HG03378 (cell line): ENCODE results near the gene HOGA1.
A peak's percentile ranks its signal among the peaks of the same experiment; 100 is the strongest.

Source experiments
- ATAC-seq: cut with Tn5 transposase; IDR thresholded peaks from one replicate; pipeline ENCODE4 v1.9.1; 2021; ENCODE audit warnings: mild to moderate bottlenecking, moderate library complexity; ENCODE audit not compliant: unreplicated experiment

Gene HOGA1

GRCh38 chr10:97584060-97584797 is at the start of gene HOGA1:
Gene HOGA1, plus strand, starts transcription at chr10:97584389. Its CDS starts 315 bp downstream, at chr10:97584704.
- peak; percentile 64 for ATAC-seq

- no peak for ATAC-seq
These were observed 49.3 kb upstream of the HOGA1 start for GRCh38 chr10:97534746-97535367.

GRCh38 chr10:97537186-97537869 is 46.9 kb upstream of the HOGA1 start:
- no peak for ATAC-seq

- ATAC-seq: no peak
These were observed 45.8 kb upstream of the HOGA1 start for GRCh38 chr10:97538411-97538810.

- ATAC-seq: no peak
These were observed 45.4 kb upstream of the HOGA1 start for GRCh38 chr10:97538839-97539238.

- ATAC-seq: no peak
These were observed 44.5 kb upstream of the HOGA1 start for GRCh38 chr10:97539523-97540200.

GRCh38 chr10:97540669-97541500 is 43.3 kb upstream of the HOGA1 start:
- ATAC-seq: no peak

- no peak for ATAC-seq
These were observed 41.8 kb upstream of the HOGA1 start for GRCh38 chr10:97542169-97543024.

GRCh38 chr10:97543025-97543546 is 41.1 kb upstream of the HOGA1 start:
- ATAC-seq: no peak

GRCh38 chr10:97546456-97547270 is 37.5 kb upstream of the HOGA1 start:
- no peak for ATAC-seq

GRCh38 chr10:97547271-97547600 is 37.0 kb upstream of the HOGA1 start:
- no peak for ATAC-seq

GRCh38 chr10:97547962-97548361 is 36.2 kb upstream of the HOGA1 start:
- ATAC-seq: no peak

GRCh38 chr10:97548828-97549455 is 35.2 kb upstream of the HOGA1 start:
- no peak for ATAC-seq

- no peak for ATAC-seq
These were observed 34.4 kb upstream of the HOGA1 start for GRCh38 chr10:97549587-97550322.

GRCh38 chr10:97550336-97551149 is 33.6 kb upstream of the HOGA1 start:
- ATAC-seq: no peak

GRCh38 chr10:97551271-97551670 is 32.9 kb upstream of the HOGA1 start:
- ATAC-seq: no peak

GRCh38 chr10:97553575-97554031 is 30.6 kb upstream of the HOGA1 start:
- no peak for ATAC-seq
